Activated CD4-positive, CD25-positive, alpha-beta regulatory T cell treated with anti-CD3 and anti-CD28 coated beads, Interleukin-2, amount 50 U/mL, for 24 hours (primary cell): ENCODE measurements around the gene MAD1L1.
A peak's percentile ranks its signal among the peaks of the same experiment; 100 is the strongest.

ENCODE experiments used
- ATAC-seq, 2 donors: fragments of 150-1000 bp; cut with Tn5 transposase; one replicate each; pipeline ENCODE4 v1.10.0; 2021; ENCODE audit warnings: mild to moderate bottlenecking in 1 of 2, moderate library complexity in 1 of 2

The MAD1L1 gene

DNA sequence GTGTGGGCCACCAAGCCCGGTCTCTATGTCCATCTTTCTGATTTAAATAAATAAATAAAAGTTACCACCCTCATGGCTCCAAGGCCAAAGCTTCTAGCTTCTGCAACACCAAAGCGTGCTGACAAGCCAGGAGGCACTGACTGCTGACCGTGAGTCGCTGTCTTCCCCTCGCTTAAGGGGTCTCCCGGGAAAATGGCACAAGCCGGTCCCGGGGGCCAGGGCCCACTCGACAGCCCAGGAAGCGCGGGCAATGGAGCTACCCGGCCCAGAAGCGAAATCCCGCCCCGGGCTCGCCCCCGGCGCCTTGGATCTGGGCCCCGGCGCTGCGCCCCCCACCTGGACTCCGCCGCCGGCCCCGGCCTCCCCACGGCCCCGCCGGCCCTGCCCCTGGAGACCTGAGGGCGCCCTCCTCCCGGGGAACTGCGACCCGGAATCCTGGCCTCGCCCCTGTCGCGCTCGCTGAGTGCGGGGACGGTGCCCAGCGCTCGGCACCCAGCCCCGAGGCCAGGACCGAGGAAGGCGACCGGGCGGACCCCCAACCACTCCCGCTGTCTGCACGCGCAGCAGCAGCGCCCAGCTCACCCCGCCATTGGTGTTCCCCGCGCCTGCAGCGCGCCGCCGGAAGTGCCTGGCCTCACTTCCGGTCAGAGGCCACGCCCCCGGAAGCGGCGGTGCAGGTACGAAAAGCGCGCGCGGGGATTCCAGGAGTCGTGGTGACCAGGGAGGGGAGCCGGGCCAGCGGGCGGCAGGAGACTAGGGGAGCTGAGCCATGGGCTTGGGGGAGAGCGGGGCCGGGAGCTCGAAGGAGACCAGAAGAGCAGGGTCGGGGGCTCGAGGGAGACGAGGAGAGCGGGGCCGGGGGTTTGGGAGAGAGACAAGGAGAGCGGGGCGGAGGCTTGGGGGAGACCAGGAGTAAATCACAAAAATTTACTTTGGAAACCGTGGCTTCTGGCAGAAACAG lies 9.1 kb upstream of the MAD1L1 start, which contains the start of the genes MRM2 and NUDT1:
MRM2 (minus strand) TSS at position 626 of the 961 bp plus-strand sequence; CDS start at position 590, 36 bp downstream.
NUDT1 (plus strand) TSS at position 647 of the 961 bp plus-strand sequence. CDS start 2,349 bp downstream, outside the sequence.
- ATAC-seq: peak; percentile 82 to 86

DNA sequence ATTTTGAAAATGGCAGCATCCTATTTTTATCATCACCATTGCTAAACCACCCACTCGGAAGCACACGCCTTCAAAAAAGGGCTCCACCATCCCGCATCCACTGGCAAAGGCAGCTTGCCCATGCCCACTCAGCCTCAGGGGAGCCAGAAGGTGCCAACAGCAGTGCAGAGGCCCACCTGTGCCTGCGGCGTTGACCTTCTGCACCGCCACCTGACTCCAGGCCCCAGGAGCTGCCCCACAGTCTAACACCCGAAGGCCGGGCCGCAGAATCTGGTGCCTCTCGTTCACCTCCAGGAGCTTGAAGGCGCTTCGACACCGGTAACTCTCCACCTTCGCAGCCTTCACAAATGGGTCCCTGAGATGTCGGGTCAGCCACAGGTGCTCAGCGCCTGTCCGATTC lies 6.5 kb upstream of the MAD1L1 start:
- ATAC-seq: no peak

DNA sequence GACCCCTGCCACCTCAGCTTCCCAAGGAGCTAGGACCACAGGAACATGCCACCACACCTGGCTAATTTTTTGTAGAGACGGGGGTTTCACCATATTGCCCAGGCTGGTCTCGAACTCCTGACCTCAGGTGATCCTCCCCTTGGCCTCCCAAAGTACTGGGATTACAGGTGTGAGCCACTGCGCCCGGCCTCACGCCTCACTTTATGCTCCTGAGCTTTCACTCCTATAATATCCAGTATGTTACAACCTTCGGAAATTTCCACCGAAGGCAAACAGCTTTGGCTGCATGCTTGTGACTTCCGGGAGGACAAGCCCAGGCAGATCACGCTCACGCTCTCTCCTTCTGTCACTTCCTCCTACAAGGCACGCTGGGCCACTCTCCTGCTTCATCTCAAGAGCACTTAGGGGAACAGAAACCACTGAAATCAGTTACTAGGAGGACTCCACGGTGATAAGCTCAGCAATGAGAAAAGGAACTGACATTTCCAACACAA lies 4.4 kb upstream of the MAD1L1 start:
- ATAC-seq: no peak

DNA sequence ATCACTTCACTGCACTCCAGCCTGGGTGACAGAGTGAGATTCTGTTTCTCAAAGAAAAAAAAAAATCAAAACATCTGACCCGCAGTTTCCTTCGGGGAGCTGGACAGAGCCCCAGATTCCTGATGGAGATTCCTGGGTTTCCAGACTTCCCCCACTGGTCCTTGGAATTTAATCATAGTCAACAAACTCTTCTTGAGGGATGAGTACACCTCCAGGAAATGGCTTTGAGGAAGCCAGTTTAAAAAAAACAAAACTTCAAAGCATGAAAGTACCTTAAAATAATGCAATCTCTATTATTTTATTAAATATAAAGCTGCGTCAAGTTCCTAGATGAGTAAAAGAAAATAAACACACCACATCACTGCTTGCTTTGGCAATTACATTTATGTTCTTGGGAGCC lies 1.2 kb upstream of the MAD1L1 start:
- no peak for ATAC-seq

DNA sequence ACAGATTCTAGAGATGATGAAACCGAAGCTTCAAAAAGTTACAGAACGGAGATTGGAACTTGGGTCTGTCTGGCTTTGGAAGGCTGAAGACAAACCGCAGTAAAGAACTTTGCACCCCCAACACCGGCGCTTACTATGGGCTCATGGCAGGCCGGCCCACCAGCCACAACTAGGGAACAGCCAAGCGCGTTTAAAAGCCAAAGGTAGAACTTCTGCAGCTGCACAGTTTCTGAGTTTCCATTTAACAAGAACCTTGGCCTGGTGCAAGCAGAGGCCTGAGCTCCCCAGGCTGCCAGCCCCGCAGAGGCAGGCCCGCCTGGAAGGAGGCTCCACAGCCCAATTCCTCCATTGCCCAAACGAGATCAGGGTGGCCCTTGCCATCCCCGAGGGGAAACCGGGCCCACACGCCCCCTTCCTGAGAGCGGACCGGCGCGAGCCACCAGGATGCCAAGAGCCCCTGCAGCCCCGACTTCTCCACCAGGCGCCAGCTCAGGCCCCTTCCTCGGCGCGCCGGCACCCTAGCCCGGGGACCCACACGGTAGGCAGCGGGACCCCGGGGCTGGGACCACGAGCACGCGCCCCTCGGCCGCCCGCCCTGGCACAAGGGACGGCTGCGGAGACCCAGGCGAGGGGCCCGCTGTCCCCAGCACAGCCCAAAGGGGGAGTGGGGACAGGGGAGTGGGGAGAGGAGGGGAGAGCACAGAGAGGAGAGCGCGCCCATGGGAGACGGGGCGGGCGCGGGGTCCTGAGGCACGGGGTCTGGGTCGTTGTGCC lies 566 bp downstream of the MAD1L1 start:
- ATAC-seq: peak; percentile 61

DNA sequence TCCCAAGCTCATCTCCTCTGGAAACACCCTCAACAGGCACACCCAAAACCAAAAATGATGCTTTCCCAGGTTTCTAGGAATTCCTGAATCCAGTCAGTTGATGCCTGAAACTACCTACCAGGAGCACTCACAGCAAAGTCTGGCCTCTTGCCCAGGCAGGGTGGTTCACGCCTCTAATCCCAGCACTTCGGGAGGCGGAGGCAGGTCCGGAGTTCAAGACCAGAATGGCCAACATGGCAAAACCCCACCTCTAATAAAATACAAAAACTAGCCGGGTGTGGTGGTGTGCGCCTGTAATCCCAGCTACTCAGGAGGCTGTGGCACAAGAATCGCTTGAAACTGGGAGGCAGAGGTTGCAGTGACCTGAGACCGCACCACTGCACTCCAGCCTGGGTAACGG lies 1.9 kb downstream of the MAD1L1 start:
- no peak for ATAC-seq

DNA sequence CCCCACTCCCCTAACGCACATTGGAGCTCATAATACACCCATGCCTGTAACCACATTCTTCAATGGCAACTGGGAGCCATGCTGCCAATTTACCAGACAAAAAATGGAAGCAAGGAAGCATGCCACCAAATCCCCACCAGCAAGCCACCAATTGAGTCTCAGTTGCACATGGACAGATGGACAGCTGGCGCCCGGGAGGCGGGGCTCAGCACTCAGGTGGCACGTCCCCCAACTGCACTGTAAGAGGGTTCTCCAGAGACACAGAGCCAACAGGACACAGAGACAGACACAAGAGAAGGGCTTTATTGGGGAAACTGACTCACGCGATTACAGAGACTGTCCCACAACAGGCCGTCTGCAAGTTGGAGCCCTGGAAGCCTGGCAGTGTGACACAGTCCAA lies 2.5 kb downstream of the MAD1L1 start:
- no peak for ATAC-seq

DNA sequence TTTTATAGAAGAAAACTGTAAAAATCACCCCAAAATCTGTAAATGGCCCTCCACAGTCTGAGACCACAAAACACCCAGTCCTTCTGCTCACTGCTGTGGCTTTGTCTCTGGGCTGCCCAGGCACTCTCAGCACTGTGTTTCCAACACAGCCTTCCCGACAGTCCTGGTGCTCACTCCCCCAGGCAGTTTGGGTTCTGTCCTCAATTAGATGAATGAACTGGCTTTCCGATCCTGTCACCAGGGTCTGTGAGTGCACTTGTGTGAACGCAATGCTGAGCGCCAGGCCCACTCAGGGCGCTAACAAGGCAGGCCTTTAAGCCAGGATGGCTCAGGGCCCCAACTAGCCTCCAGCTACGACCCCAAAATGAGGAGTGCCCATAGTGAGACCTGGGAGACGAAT lies 3.3 kb downstream of the MAD1L1 start:
- no peak for ATAC-seq

DNA sequence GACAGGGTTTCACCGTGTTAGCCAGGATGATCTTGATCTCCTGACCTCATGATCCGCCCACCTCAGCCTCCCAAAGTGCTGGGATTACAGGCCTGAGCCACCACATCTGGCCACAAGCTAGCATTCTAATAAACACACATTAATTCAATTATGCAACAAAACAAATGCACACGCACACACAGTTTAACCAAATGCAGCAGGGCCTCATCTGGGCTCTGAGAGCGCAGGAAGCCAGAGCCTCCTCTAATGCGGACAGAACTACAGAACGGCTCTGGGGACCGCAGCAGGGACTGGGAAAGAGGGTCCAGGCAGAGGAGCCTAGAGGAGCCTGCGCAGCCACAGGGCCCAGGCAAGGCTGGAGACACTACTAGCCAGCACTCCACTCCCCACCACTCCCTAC lies 3.8 kb downstream of the MAD1L1 start:
- ATAC-seq: no peak

DNA sequence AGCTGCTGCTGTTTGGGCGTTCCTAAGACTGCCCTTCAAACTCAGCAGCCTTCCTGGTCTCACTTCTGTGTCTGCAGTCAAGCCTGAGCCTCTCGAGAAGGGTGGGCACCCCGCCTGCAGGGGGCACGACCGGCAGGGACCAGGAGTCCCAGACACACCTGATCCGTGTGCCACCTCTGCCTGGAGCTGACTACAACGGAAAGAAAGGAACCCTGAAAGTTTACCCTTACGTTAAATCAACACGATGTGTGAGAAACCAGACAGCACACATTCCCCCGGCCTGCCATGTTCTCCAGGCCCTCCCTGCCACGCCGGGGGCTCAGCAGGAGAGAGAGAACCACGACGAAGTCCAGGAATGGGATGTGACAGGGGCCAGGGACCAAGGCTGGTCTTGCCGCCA lies 5.0 kb downstream of the MAD1L1 start:
- ATAC-seq: no peak

DNA sequence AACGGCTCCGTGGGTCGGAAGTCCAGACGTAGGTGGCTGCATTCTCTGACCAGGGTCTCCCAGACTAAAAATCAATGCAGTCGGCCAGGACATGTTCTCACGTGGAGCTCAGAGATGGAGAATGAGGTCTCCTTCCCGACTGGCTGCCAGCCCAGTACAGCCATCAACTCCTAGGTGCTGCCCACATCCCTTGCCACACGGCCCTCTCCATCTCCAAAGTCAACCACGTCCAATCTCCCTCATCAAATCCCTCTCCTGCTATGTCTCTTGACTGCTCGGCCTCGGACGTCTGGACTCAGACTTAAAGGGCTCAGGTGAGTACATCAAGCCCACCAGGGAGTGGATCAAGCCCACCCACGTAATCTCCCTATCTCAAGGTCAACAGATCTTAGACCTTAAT lies 6.9 kb downstream of the MAD1L1 start:
- ATAC-seq: no peak

DNA sequence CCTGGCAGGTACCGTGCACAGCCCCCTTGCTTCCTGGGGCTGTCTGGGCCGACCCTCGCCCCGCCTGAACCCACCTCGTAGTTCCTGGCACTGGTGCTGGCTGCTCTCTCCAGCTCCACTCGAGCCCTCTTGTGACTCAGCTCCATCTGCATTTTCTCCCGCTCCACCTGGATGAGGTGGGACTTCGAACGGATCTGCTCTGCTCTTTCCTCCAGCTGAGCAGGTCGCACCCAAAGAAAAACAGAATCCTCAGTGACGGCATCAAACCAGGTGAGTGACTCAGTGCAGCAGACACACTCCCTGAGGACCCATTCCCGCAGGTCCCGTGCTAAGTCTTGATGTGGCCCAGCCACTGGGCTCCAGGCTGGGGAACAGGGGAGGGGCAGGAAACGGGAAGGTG lies 7.4 kb downstream of the MAD1L1 start:
- no peak for ATAC-seq

DNA sequence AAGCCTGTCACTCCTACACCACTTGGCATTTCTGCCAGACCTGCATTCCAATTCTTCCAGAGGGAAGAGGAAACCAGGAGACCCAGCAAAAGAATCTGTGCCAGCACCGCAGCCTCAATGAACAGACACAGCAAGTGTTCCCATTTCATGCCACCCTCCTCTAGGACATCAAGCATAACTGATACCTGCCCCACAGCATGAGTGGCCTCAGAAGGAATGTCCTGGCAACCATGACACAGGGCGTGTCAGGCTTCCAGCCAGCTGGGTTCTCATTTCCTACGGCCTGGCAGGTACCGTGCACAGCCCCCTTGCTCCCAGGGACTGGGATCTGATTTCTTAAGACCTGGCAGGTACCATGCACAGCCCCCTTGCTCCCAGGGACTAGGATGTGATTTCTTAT lies 7.8 kb downstream of the MAD1L1 start:
- no peak for ATAC-seq

DNA sequence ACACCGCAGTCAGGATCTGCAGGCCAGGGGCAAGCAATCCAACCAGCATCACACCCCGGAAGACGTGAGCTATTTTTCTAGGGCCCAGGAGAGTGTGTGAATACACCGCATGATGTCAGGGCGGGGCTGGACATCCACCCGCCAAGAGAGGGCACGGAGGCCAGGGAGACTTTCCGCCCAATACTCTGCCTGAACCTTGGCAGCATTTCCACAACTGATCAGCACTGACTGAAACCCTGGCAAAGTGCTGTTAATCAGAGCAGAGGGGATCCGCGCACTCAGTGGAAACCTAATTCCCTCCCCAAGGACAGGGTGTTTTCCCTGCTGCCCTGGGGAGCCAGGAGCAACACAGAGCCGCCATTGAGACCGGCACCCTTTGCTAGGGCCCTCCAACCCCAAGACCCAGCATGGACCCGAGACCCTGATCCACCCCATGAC lies 8.2 kb downstream of the MAD1L1 start:
- no peak for ATAC-seq

DNA sequence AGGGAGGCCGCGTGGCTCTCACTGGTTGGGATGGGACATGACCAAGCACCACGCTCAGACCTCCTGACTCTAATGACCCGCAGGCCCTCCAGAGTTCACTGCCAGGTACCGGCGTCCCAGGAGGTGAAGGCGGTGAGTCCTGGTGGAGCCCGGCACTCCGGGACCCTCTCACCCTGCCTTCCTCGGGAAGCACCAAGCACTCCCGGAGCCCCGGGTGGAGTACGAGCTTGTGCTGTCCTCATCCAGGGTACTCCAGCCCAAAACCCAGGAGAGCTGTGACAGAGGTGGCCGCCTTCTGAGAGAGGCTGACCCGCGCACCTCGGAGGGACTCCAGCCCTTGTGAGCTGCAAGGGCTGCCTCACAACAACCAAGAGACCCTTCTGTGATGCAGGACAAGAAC lies 9.4 kb downstream of the MAD1L1 start:
- ATAC-seq: no peak

DNA sequence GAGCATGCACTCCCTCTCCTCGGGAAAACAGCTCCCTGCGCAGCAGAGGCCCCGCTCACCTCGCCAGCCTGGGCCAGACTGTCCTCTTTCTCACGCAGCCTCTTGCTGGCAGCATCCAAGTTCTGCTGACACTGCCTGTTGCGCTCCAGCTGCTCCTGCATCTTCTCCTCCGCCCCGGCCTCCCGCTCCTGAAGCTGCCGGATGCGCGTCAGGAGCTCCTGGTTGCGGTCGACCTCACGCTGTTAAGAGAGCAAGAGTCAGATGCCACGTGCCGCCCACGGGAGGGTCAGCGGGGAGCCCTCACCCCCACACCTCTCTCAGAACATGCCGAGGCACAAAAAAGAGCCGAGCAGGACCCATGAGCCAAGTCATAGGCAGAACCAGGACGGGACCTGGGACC lies 10.2 kb downstream of the MAD1L1 start:
- ATAC-seq: no peak

DNA sequence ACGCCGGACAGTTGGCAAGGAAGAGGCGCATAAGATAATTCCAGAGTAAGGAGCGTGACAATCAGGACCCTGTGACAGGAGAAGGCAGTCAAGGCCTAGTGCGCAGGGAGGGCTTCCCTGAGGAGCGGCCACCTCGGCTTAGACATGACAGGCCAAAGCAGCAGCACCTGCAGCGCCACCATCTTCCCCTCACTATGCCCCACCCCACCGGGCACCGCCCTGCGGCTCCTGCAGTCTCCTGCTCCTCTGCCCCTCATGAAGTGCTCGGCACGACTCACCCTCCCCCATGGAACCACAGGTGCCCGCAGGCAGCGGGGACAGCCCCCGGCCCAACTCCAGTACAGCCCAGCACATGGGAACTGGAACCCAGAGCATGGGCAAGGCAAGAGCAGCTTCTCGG lies 11.8 kb downstream of the MAD1L1 start:
- ATAC-seq: no peak

DNA sequence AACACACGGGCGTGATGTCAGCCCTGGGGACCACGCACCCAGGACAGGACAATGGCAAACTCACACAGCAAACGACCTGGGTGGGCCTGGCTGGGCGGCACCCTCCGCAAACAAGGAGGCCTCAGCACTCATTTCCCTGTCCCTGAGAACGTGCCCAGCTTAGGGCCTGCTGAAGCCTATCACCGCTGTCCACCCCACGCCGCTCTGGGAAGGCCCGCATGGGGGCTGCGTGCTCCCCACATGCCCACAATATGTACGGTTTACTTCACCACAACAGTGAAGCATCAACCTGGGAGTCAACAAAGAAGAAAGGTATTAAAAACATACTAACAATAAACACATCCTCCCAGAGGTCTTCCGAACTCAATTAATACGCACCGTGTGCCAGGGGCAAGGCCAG lies 12.2 kb downstream of the MAD1L1 start:
- no peak for ATAC-seq

DNA sequence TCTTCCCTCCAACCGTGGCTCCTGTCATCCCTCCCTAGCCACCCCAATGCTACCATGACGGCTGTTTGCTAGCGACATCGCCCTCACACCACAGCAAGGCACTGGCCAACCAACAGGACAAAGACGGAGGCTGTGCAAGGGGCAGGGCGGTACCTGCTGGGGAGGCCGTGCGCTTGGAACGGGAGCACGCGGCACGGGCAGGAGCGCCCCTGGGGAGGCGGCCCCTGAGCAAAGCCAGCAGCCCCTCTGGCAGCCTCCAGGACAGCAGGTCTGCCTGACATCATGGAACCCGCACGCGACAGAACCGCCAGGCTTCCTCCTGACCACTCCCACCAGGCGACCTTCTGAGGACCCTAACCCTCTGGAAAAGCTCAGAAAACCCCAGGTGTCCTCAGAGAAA lies 12.7 kb downstream of the MAD1L1 start:
- no peak for ATAC-seq

DNA sequence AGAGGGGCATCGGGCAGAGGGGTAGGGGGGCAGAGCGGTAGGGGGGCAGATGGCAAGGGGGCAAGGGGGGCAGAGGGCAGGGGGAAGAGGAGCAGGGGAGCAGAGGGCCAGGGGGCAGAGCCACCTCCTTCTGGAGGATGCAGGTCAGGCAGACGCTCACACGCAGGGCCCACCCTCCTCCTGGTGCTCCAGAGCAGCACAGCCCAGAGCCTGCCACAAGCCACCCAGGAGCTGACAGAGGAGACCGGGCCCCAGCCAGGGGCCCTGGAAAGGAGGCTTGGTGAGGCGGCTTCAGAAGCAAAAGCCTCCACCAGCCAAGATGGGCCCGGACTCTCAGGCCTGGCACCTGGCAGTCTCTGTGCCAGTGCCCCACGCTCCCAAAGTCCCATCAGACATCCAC lies 13.1 kb downstream of the MAD1L1 start:
- no peak for ATAC-seq

DNA sequence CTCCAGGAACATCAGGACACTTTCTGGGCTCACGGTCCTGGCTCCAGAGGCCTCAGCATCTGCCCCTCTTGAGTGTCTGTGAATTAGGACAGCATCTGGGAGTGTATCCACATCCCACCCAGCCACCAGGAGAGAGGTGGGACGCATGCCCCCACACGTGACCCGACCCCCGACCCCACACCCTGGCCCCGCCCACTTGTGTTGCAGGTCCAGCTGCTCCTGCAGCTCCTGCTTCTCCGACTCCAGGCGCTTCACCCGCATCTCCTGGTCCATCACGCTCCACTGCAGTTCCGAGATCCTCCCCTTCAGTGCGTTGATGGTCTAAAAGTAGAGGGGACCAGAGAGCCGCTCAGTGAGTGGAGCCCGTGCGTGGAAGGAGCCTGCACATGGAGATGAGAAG lies 13.6 kb downstream of the MAD1L1 start:
- no peak for ATAC-seq

DNA sequence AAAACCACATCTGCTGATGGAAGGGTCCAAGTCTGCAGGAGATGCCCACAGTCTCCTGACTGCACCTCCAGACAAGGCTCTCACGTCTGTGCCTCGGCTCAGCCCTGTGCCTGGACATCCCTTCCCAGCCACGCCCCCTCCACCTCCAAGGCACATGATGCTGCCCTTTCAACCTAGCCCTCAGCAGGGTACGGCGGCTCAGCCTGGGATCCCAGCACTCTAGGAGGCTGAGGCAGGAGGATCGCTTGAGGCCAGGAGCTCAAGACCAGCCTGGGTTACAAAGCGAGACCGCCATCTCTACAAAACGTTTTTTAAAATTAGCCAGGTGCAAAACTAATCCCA lies 14.3 kb downstream of the MAD1L1 start:
- ATAC-seq: no peak

DNA sequence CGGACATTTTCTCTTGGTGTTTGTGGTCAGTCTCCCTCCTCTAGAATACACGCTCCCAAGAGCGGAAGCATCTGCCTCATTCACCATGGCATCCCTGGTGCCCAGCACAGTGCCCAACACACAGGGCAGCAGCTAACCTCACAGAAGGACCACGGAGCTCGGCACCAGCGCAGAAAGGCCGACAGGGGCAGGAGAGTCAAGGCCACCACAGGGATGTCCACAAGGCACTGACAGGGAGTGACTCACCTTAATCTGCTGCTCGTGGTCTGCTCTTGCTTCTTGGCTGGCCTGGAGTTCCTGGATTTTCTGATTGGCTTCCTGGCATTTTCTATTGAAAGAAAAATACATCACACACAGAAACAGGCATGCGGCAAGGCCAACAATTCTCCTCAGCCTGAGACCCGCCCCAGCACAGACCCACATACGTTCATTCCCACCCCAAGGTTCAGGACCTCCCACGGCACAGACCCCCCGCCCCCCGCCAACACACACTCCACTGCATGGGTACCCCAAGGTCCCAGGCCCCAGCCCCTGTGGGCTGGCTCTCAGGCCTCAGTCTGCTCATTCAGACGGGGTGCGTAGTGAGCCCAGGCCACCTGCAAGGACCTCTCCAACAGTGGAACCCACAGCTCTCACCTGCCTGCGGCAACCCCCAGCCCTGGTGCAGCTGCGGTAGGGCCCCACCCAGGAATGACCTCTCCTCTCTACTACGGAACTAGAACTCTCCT lies 14.9 kb downstream of the MAD1L1 start:
- no peak for ATAC-seq
